Vagina (tissue), 2 donors: Measurements from ENCODE around the gene MALT1.

Source experiments
- POLR2A ChIP-seq, 2 donors: fragments of 450-650 bp; IDR thresholded peaks; one replicate each; pipeline ENCODE4 v1.6.1; 2017; ENCODE audit warnings: antibody characterized with exemption in 2 of 2, mild to moderate bottlenecking in 2 of 2, moderate library complexity in 2 of 2
- POLR2AphosphoS5 ChIP-seq, 2 donors: sonication (generic); formaldehyde crosslinking; IDR thresholded peaks; one replicate each; pipeline ENCODE4 v1.9.0; 2017; ENCODE audit warnings: antibody characterized with exemption in 2 of 2, mild to moderate bottlenecking in 2 of 2, low read depth in 1 of 2; ENCODE audit not compliant: insufficient read depth in 1 of 2
- TF ChIP-seq, protein P1 (sequence below), 3 experiments: fragments of 450-650 bp in 2 of 3; fragments of 200-600 bp in 1 of 3; sonication (generic) in 1 of 3; IDR thresholded peaks; one replicate each; pipeline ENCODE4 v1.5.1; 2017 to 2019; ENCODE audit warnings: antibody characterized with exemption in 3 of 3, mild to moderate bottlenecking in 2 of 3, moderate library complexity in 2 of 3

DNA sequence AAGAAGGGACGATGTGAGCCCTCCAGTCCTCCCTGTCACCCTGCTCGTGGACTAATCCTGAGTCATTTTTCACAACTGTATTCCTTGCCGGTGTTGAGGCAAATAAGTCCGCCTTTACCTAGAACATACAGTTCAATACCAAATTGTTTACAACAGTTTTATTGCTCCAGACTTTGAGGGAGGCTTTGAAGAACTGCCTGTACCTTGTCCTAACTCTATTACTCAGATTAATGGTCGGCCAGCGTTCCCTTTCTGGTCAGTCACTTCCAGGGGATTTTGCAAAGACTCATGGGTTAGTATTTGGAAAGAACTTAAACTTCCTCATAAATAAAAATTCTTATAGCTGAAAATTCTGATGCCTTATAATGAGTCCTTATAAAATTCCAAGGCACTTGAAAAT, 108.3 kb downstream of the MALT1 start:
- TF ChIP-seq, protein P1, sequence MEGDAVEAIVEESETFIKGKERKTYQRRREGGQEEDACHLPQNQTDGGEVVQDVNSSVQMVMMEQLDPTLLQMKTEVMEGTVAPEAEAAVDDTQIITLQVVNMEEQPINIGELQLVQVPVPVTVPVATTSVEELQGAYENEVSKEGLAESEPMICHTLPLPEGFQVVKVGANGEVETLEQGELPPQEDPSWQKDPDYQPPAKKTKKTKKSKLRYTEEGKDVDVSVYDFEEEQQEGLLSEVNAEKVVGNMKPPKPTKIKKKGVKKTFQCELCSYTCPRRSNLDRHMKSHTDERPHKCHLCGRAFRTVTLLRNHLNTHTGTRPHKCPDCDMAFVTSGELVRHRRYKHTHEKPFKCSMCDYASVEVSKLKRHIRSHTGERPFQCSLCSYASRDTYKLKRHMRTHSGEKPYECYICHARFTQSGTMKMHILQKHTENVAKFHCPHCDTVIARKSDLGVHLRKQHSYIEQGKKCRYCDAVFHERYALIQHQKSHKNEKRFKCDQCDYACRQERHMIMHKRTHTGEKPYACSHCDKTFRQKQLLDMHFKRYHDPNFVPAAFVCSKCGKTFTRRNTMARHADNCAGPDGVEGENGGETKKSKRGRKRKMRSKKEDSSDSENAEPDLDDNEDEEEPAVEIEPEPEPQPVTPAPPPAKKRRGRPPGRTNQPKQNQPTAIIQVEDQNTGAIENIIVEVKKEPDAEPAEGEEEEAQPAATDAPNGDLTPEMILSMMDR (IDR thresholded peaks at IDR 0.05) = no peak
- no peak for TF ChIP-seq POLR2A (IDR thresholded peaks at IDR 0.05)
- no peak for TF ChIP-seq POLR2AphosphoS5 (IDR thresholded peaks at IDR 0.05; ENCODE audit: insufficient read depth in 1 of 2, low read depth in 1 of 2)
